ENCODE measurements around the gene COL9A1. TPM values are rescaled to one million over a fixed set of nuclear protein-coding genes. Genes with fewer than 3 reads are reported as not detected.
"Not testable (repeated sequence)": the region's sequence is repeated elsewhere in the genome, so short reads cannot be mapped to it uniquely, and the experiment has no call there.

COL9A1 gene
- total RNA-seq, 1 donor from 2014 or later, result not detected

DNA sequence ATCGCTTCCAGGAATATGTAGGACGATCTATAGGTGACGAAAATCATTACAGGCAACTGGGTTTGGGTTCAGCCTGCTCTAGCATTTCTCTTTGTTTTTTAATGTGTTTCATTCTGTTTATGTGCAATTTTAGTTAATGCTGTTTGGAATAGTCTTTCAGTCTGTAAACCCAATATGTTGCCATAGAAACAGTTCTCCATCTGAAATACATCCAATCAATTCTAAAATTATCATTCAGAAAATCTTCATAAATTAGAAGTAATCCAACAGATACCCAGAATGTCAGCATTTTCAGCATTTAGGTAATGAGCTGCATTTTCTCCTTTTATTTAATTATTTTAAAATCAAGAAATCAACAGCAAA is 34.8 kb upstream of the COL9A1 start:
- peaks cover 1% of the 10 kb centered on the region for H3K27me3 ChIP-seq (ENCODE audit: control insufficient read depth, insufficient read depth, low read length)
- H3K36me3 ChIP-seq (ENCODE audit: control insufficient read depth, insufficient read depth, low read length), result no peaks in the 10 kb centered on the region
- no peak overlapping the region for H3K4me3 ChIP-seq (ENCODE audit: low read depth, low read length)
- DNase-seq (ENCODE audit: low read depth) (no peak), FAIRE-seq (no peak)
- no peak for TF ChIP-seq CTCF (IDR thresholded peaks at IDR 0.05; ENCODE audit: insufficient read depth, low read length, severe bottlenecking)

DNA sequence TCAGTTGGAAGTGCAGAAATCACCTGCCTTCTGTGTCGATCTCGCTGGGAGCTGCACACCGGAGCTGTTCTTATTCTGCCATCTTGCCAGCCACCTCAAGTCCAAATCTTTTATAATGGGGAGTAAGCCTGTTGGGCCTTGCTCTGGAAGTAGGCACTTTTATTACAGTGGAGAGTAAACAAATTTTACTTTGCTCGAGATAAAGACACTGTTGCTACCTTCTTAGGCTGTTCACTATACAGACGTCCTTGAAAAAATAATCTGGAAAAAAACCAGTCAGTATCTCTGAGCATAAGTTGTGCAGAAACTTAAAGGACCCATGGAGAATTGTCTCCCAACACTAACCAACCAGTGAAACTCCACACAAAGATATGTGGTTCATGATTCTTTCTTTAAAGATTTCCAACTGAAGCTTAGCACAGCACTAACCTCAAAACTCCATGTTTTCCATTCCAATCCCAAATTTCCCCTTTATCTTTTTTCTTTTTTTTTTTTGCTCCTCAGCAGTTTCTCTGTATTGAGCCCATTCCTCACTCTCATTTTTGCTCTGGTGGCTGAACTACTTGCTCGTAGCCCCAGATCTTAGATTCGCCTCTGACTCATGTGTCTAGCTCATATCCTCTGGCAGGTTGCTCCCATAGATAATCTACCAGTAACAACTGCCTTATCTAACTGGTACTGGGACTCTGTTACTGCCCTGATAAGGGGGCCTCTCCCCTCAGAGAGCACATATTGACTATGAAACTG is 34.3 kb upstream of the COL9A1 start:
- FAIRE-seq (no peak), DNase-seq (ENCODE audit: low read depth) (peak; percentile 26)
- no peak for TF ChIP-seq CTCF (IDR thresholded peaks at IDR 0.05; ENCODE audit: insufficient read depth, low read length, severe bottlenecking)

DNA sequence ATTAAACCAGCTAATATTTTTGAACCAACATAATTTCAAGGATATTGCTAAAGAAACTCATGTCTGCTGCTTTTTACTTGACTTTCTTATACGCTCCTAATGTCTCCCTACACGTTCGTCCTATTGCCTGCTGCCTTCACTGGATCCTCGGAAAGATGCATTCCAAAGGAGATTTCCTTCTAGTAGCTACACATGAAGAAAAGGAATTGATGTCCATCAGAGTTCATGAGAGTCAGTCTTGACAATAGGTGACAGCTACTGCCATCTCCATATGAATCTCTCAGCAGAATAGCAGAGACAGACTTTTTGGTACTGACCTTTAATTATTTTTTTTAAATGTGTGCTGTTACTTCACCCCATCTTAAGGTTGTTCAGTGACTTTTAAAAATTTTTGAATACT is 24.2 kb upstream of the COL9A1 start:
- DNase-seq (ENCODE audit: low read depth) (no peak), FAIRE-seq (no peak)
- no peak overlapping the region for H3K4me3 ChIP-seq (ENCODE audit: low read depth, low read length)
- no peak for TF ChIP-seq CTCF (IDR thresholded peaks at IDR 0.05; ENCODE audit: insufficient read depth, low read length, severe bottlenecking)
- peaks cover 2% of the 10 kb centered on the region for H3K27me3 ChIP-seq (ENCODE audit: control insufficient read depth, insufficient read depth, low read length)
- no peaks in the 10 kb centered on the region for H3K36me3 ChIP-seq (ENCODE audit: control insufficient read depth, insufficient read depth, low read length)

More for the DNA sequence above, 34.3 kb upstream of the COL9A1 start:
- Histone ChIP-seq H3K36me3 (ENCODE audit: control insufficient read depth, insufficient read depth, low read length) (no peaks in the 10 kb centered on the region), H3K27me3 (ENCODE audit: control insufficient read depth, insufficient read depth, low read length) (peaks cover 1% of the 10 kb centered on the region), H3K4me3 (ENCODE audit: low read depth, low read length) (no peak overlapping the region)

- FAIRE-seq (no peak), DNase-seq (ENCODE audit: low read depth) (no peak)
- H3K27me3 ChIP-seq (ENCODE audit: control insufficient read depth, insufficient read depth, low read length), result peaks cover 2% of the 10 kb centered on the region
- no peaks in the 10 kb centered on the region for H3K36me3 ChIP-seq (ENCODE audit: control insufficient read depth, insufficient read depth, low read length)
- no peak for TF ChIP-seq CTCF (IDR thresholded peaks at IDR 0.05; ENCODE audit: insufficient read depth, low read length, severe bottlenecking)
- H3K4me3 ChIP-seq (ENCODE audit: low read depth, low read length), result no peak overlapping the region
These were observed 22.1 kb upstream of the COL9A1 start for GRCh38 chr6:70325009-70325408.

DNA sequence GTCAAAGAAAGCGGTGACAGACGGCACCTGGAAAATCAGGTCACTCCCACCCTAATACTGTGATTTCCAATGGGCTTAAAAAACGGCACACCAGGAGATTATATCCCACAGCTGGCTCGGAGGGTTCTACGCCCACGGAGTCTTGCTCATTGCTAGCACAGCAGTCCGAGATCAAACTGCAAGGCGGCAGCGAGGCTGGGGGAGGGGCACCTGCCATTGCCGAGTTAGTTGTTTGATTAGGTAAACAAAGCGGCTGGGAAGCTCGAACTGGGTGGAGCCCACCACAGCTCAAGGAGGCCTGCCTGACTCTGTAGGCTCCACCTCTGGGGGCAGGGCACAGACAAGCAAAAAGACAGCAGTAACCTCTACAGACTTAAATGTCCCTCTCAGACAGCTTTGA is 14.9 kb upstream of the COL9A1 start:
- H3K27me3 ChIP-seq (ENCODE audit: control insufficient read depth, insufficient read depth, low read length), result peaks cover 19% of the 10 kb centered on the region
- DNase-seq (ENCODE audit: low read depth); H3K36me3 ChIP-seq (ENCODE audit: control insufficient read depth, insufficient read depth, low read length); H3K4me3 ChIP-seq (ENCODE audit: low read depth, low read length); FAIRE-seq: not testable (repeated sequence)

DNA sequence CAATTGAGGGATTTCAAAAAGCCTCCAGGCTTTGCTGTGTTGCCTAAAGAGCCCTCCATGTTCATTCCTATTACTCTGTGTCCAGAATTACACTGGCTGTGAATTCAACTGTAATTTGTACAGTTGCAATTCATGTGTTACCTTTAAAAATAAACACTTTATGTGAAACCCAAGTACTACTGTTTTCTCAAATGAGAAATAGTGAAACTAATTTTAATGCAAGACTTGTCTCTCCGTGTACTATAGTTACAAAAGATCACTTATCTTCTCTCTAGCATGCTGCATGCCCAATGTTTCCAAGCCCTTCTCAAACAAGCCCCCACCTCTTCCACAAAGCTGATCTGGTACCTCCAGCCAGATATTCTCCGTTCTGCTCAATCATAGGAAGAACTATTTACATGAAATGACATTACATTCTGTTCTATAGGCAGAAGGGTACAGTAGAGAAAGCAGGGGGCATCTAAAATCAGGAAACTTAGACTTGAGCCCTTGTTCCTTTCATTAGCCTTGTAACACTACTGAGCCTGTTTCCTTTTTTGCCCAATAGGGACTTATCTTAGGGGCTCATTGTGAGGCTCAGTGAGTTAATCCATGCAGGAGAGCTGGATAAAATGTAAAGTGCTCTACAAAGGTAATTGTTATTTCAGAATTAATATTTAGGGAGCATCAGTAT is 12.3 kb upstream of the COL9A1 start:
- FAIRE-seq, result no peak
- TF ChIP-seq CTCF (IDR thresholded peaks at IDR 0.05; ENCODE audit: insufficient read depth, low read length, severe bottlenecking), result no peak
- Histone ChIP-seq H3K27me3 (ENCODE audit: control insufficient read depth, insufficient read depth, low read length) (peaks cover 27% of the 10 kb centered on the region), H3K4me3 (ENCODE audit: low read depth, low read length) (no peak overlapping the region), H3K36me3 (ENCODE audit: control insufficient read depth, insufficient read depth, low read length) (no peaks in the 10 kb centered on the region)
- DNase-seq (ENCODE audit: low read depth), result no peak

Measured in bronchial epithelial cell (primary cell).